IPS-11a (cell line): Measurements from ENCODE around the gene TMPRSS7.

ENCODE experiments used
- H3K4me3 ChIP-seq: one replicate; pipeline ENCODE4 v1.5.1; 2013; ENCODE audit warnings: low read depth, low read length, control low read depth

TMPRSS7 gene

GRCh38 chr3:112092496-112093179 lies 58.1 kb downstream of the TMPRSS7 start:
- H3K4me3 ChIP-seq: no peak overlapping the region

GRCh38 chr3:112093180-112093522 lies 58.6 kb downstream of the TMPRSS7 start:
- no peak overlapping the region for H3K4me3 ChIP-seq

DNA sequence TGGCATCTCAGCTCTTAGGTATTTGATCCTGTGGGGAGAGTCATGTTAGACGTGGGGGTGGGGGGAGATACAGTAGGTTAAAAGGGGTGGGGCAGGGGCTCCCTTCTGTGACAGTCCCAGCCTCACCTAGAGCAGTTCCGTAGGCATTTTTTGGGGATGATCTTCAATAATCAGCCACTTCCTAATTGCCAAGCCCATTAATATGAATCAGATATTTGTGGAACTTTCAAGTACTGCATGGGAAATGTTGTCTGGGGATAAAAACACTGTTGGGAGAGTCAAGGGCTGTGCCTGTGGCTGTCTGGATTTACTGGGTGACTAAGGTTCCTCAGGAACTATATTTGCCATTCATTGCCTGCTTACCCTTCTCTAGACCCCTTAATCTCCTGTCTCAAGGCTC lies 61.2 kb downstream of the TMPRSS7 start:
- no peak overlapping the region for H3K4me3 ChIP-seq

DNA sequence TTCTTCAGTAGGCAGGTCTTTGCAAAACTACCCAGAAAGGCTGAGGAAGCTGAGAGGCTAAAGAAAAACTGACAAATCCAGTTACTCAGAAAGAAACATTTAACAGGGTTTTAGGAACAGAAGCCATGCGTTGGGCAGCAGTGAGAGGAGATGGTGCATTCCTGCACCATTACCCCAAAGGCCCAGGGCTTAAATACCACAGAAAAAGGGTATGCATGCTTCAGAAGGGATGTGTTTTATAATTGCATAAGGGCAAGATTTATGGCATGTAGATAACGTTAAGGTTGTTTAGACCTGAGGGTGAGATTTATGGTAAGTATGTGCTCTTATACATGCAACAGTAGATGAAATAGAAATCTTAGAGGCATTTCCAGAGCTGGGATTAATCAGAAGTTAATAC lies 61.6 kb downstream of the TMPRSS7 start:
- H3K4me3 ChIP-seq: no peak overlapping the region

GRCh38 chr3:112097378-112097777 lies 62.8 kb downstream of the TMPRSS7 start:
- no peak overlapping the region for H3K4me3 ChIP-seq

GRCh38 chr3:112101916-112102315 lies 67.4 kb downstream of the TMPRSS7 start:
- H3K4me3 ChIP-seq: no peak overlapping the region

- H3K4me3 ChIP-seq: no peak overlapping the region
These were observed 70.2 kb downstream of the TMPRSS7 start for GRCh38 chr3:112104774-112105173.

GRCh38 chr3:112109322-112109721 lies 74.8 kb downstream of the TMPRSS7 start:
- no peak overlapping the region for H3K4me3 ChIP-seq

DNA sequence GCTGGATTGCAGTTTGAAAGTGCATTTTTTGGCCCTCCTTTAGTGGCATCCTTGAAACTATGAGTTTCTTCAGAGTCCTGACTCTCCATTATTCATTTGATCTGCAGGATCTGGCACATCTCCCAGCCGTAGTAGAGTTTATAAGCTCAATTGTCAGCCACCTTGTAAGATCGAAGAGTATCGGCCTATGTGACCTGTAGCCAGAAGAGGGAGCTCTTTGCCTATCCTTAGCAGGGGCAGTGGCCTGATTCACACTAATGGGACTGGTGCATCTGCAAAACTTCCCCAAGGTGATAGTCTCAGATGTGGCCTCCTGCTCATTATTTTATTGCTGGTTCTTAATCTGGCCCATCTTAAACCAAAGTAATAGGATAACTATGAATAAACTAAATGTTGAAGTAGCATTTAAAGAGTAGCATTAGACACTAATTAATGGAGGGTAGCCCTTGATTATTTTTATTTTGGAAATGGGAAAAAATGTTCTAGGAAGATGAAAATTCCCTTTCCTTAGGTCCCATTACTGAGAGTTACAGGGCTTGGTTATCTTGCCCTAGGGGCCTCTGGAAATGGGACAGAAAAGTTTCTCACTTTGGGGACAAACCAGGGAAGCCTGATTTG lies 77.4 kb downstream of the TMPRSS7 start:
- no peak overlapping the region for H3K4me3 ChIP-seq

DNA sequence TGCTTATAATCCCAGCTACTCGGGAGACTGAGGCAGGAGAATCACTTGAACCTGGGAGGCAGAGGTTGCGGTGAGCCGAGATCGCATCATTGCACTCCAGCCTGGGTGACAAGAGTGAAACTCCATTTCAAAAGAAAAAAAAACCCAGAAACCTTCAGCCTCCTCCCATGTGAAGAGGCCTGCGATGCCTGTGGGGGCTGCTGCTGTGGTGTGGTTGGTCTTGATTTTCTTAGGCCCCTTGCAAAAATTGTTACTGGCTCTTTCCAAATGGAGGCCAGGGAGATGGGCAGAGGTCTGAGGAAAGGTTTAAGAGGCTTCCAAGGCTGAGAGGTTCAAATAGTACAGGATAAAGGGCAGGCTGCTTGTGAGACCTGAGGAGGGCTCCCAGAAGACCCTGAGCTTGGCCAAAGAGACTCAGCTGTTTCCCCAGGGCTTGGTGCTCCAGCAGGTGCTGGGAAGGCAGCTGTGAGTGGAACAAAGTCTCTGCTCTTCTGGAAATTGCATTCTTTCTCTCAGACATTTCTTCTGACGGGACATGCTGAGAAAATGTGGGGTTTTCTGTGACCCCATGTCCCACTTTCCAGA lies 80.1 kb downstream of the TMPRSS7 start:
- no peak overlapping the region for H3K4me3 ChIP-seq

- H3K4me3 ChIP-seq: no peak overlapping the region
These were observed 80.7 kb downstream of the TMPRSS7 start for GRCh38 chr3:112115161-112115739.

DNA sequence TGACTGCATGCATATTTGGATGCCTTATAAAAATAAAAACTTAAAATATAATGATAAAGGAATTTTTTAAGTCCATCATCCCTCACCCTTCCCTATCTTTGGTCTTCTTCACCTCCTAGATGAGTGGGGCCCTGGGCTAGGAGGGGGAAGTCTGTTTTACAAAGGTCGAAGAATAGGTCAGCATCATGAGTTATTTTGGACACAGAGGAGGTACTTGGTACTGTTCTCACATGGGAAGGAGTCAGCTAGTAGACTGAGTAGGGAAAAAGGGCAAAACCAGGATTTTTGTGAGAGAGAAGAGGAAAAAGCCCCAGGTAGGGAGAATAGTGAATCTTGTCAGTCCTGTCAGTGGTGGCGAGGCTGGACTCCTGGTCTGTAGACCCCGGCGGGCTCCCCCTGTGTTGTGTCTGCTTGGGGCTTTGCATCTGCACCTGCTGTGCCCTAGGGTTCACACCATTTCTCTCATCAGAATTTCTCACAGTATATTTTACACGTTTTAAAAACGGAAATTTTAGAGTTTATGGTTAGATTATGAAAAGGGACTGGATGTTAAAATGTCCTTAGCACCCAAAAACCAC lies 81.4 kb downstream of the TMPRSS7 start:
- no peak overlapping the region for H3K4me3 ChIP-seq

DNA sequence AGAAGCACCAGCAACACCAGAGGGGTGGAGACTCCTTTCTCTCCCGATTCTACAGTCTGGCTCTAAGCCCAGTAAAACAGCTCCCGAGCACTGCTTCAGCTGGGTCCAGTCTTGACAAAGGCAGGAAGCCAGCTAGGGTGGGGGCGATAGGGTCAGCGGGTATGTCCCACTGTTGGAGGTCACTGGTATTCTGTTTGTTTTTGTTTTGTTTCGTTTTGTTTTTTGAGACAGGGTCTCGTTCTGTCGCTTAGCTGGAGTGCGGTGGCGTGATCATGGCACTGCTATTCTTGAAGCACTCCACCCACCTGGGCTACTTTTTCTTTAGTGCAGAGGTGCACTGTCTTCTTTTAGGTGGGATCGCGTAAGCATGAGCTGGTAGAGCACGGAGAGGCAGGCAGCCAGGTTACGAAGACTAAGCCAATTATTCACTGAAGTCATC lies 82.2 kb downstream of the TMPRSS7 start:
- no peak overlapping the region for H3K4me3 ChIP-seq

GRCh38 chr3:112117415-112117814 lies 82.9 kb downstream of the TMPRSS7 start:
- H3K4me3 ChIP-seq: no peak overlapping the region

DNA sequence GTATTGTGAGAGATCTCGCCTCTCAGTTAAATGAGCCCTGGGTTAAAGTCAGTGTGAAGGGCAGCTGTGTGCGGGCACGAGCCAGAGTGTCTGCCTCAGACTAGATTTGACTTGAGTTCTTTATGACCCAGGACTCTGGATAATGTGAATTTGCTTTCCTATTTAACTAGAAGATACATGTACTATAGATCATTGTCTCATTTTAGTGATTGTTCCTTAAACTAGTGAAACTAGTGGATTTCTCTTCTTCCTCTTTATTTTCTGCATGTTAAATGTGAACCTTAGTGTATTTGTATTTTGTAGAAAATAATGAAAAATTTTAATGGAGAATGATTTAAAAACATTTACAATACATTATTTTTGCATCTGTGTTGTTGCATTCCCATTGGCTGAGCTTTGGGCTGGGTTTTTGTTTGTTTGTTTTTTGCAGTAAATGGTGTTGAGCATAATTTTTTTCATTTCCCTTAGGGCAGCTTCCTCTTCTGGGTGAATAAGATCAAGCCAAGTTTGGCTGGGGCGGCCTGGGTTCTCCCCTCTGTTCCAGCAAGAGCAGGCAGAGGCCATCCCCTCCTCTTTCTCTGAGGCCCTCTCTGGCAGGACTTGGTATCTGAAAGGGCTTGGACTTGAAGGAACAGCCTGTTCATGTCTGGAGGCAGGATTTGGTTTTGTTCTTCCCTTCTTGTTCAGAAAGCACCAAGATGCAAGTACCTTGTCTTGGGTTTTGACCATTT lies 83.5 kb downstream of the TMPRSS7 start:
- H3K4me3 ChIP-seq: no peak overlapping the region

GRCh38 chr3:112119962-112120836 lies 85.7 kb downstream of the TMPRSS7 start:
- no peak overlapping the region for H3K4me3 ChIP-seq

GRCh38 chr3:112121577-112122547 lies 87.3 kb downstream of the TMPRSS7 start:
- H3K4me3 ChIP-seq: no peak overlapping the region

DNA sequence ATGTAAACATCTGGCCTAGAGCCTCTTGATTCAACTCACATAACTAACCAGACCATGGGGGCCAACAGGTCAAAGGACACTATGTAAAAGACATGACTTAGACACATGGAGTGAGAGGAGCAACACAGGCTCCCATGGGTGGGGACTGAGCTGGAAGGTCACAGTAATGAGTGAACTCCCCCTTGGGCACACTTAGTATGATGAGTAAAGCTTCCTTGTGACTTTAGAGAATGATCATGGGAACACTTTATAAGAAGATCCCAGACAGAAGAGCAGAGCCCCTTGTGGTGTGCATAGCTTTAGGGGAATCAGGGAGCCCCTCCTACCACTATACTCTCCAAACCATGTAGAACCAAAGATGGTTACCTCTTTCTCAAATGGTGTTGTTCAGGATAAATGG lies 88.3 kb downstream of the TMPRSS7 start:
- no peak overlapping the region for H3K4me3 ChIP-seq

DNA sequence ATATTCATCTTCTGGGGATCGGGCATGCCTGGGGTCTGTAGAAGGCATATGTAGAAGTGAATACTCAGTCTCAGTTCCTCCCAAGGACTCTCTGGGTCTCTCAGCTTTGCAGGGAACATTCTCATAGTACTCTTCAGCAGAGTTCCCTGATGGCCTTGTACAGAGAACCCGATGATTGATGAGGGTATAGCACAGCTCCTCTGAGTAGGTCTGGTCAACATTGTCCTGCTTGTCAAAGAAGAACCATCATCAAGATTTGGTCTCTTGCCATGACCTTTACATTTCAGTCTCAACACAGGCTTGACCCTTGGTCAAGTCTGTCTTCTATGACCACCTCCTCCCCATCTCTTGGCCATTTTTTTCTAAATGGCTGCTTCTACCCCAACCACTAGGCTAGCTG lies 89.0 kb downstream of the TMPRSS7 start:
- no peak overlapping the region for H3K4me3 ChIP-seq
